Prostate gland (tissue), 2 donors: ENCODE data around the gene MBD3L1. TPM values are rescaled to one million over a fixed set of nuclear protein-coding genes. Genes with fewer than 3 reads are reported as not detected.

Source experiments
- DNase-seq: peaks from one replicate; pipeline ENCODE4 v3.0.0-alpha.2; 2019; ENCODE audit warnings: low spot score
- H3K27ac ChIP-seq, 2 donors: fragments of 200-600 bp; sonication (generic); 2 replicates each; pipeline ENCODE4 v1.5.1; 2017 to 2019
- H3K27me3 ChIP-seq: fragments of 200-600 bp; sonication (generic); replicated peaks from 2 replicates; pipeline ENCODE4 v1.5.1; 2019; ENCODE audit not compliant: insufficient read depth
- H3K36me3 ChIP-seq, 2 donors: fragments of 200-600 bp; sonication (generic); 1 replicate in 1 of 2; 2 replicates in 1 of 2; pipeline versions ENCODE4 v1.5.1 to v1.8.1; 2017 to 2019
- H3K4me1 ChIP-seq: fragments of 200-600 bp; sonication (generic); replicated peaks from 2 replicates; pipeline ENCODE4 v1.5.1; 2019
- H3K4me3 ChIP-seq, 2 donors: fragments of 200-600 bp; sonication (generic); 2 replicates each; pipeline ENCODE4 v1.5.1; 2017 to 2019
- H3K9me3 ChIP-seq: fragments of 200-600 bp; sonication (generic); 2 replicates; pipeline ENCODE4 v1.5.1; 2017
- CTCF ChIP-seq, 4 experiments: fragments of 200-600 bp in 2 of 4; fragments of 450-650 bp in 2 of 4; sonication (generic) in 2 of 4; IDR thresholded peaks; 1 replicate in 3 of 4; 2 replicates in 1 of 4; pipeline ENCODE4 v1.5.1; 2016 to 2019; ENCODE audit warnings: antibody characterized with exemption in 4 of 4, mild to moderate bottlenecking in 2 of 4, moderate library complexity in 2 of 4
- POLR2A ChIP-seq: fragments of 450-650 bp; IDR thresholded peaks from one replicate; pipeline ENCODE4 v1.6.1; 2016; ENCODE audit warnings: antibody characterized with exemption, mild to moderate bottlenecking
- POLR2AphosphoS5 ChIP-seq: sonication (generic); formaldehyde crosslinking; IDR thresholded peaks from one replicate; pipeline ENCODE4 v1.6.1; 2017; ENCODE audit warnings: antibody characterized with exemption
- WGBS: methylation state at CpG from one replicate; pipeline ENCODE4 v1.1.5; 2018; 5-methylcytosine and 5-hydroxymethylcytosine counted together
- intact Hi-C: fragments of 100-400 bp; cut with DNase I; formaldehyde crosslinking; loops from one replicate; pipeline ENCODE4 v1.14.2; 2022
- total RNA-seq, 2 donors: library from RNA; depleted of rRNA; stranded (reverse); fragments of >200 nt; gene quantifications; one replicate each; pipeline ENCODE4 v1.1.0, GENCODE V29; 2016

Gene MBD3L1
- total RNA-seq, 2 donors from 2014 or later = not detected

GRCh38 chr19:8814176-8814575 lies 18.0 kb upstream of the MBD3L1 start:
- Histone ChIP-seq H3K4me1 (no peaks in the 10 kb centered on the region), H3K4me3 (no peak overlapping the region), H3K27ac (no peak overlapping the region), H3K27me3 (no peaks in the 10 kb centered on the region), H3K36me3 (peaks cover 29 to 45% of the 10 kb centered on the region in 2 donors), H3K9me3 (no peaks in the 10 kb centered on the region)
- TF ChIP-seq POLR2A = no peak
- no peak for TF ChIP-seq POLR2AphosphoS5
- no peak for TF ChIP-seq CTCF (IDR thresholded peaks at IDR 0.05)
- 95% methylated on average over 3 of the region's 3 CpGs for WGBS
- DNase-seq = no peak
- intact Hi-C loops = no loop called here

DNA sequence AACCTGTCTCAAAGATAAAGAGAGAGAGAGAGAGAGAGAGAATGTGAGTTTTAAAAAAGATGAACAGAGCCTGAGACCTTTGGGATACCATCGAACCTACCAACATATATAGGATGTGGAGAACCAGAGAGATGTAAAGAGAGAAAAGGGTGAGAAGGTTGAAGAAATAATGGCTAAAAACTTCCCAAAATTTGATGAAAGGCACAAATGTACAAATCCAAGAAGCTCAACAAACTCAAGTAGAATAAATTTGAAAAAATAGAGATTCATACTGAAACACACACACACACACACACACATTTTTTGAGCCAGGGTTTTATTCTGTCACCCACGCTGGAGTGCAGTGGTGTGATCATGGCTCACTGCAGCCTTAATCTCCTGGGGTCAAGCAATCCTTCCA lies 16.4 kb upstream of the MBD3L1 start:
- intact Hi-C loops = no loop called here

DNA sequence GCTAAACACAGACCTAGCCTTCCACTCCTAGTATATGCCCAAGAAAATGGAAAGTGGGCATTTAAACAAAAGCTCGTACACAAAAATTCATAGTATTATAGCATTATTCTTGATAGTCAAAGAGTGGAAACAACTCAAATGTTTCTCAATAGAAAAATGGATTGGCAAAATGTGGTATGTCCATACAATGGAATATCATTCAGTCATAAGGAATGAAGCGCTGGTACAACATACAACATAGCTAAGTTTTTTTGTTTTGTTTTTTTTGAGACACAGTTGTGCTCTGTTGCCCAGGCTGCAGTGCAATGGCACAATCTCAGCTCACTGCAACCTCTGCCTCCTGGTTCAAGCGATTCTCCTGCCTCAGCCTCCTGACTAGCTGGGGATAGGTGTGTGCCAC lies 11.9 kb upstream of the MBD3L1 start:
- Histone ChIP-seq H3K27ac (no peak overlapping the region), H3K36me3 (peaks cover 17 to 54% of the 10 kb centered on the region in 2 donors), H3K27me3 (no peaks in the 10 kb centered on the region), H3K9me3 (no peaks in the 10 kb centered on the region), H3K4me1 (no peaks in the 10 kb centered on the region), H3K4me3 (no peak overlapping the region)
- intact Hi-C loops = no loop called here
- TF ChIP-seq CTCF (IDR thresholded peaks at IDR 0.05) (no peak), POLR2A (no peak), POLR2AphosphoS5 (no peak)
- no peak for DNase-seq
- WGBS = 94% methylated on average over 3 of the region's 3 CpGs

More for the DNA sequence above, 16.4 kb upstream of the MBD3L1 start:
- H3K4me1 ChIP-seq = no peaks in the 10 kb centered on the region
- peaks cover 32 to 57% of the 10 kb centered on the region in 2 donors for H3K36me3 ChIP-seq
- no peak overlapping the region for H3K27ac ChIP-seq
- 100% methylated on average over 2 of the region's 2 CpGs for WGBS
- H3K9me3 ChIP-seq = no peaks in the 10 kb centered on the region
- DNase-seq = no peak
- no peak overlapping the region for H3K4me3 ChIP-seq
- H3K27me3 ChIP-seq = no peaks in the 10 kb centered on the region
- TF ChIP-seq CTCF (IDR thresholded peaks at IDR 0.05) = no peak
- no peak for TF ChIP-seq POLR2AphosphoS5
- no peak for TF ChIP-seq POLR2A

GRCh38 chr19:8821748-8822241 lies 10.4 kb upstream of the MBD3L1 start:
- DNase-seq = no peak
- Histone ChIP-seq H3K4me1 (no peaks in the 10 kb centered on the region), H3K4me3 (no peak overlapping the region), H3K27me3 (no peaks in the 10 kb centered on the region), H3K9me3 (no peaks in the 10 kb centered on the region), H3K27ac (no peak overlapping the region), H3K36me3 (peaks cover 17 to 54% of the 10 kb centered on the region in 2 donors)
- WGBS = 71% methylated on average over 5 of the region's 5 CpGs
- intact Hi-C loops = no loop called here
- TF ChIP-seq CTCF (IDR thresholded peaks at IDR 0.05) (no peak), POLR2A (no peak), POLR2AphosphoS5 (no peak)

DNA sequence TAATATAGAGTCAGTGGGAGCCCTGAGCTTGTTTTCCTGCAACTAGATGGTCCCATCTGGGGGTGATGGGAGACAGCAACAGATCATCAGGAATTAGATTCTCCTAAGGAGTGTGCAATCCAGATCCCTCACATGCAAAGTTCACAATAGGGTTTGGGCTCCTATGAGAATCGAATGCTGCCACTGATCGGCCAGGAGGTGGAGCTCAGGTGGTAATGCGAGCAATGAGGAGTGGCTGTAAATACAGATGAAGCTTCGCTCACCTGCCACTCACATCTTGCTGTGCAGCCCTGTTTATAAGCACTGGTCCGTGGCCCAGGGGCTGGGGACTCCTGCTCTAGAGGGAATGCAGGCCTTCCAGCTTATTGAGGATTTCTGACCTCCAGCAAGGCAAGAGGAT lies 5.8 kb upstream of the MBD3L1 start:
- H3K36me3 ChIP-seq = peaks cover 11 to 31% of the 10 kb centered on the region in 2 donors
- WGBS = 98% methylated on average over 5 of the region's 5 CpGs
- intact Hi-C loops = no loop called here
- no peaks in the 10 kb centered on the region for H3K9me3 ChIP-seq
- H3K4me3 ChIP-seq = no peak overlapping the region
- no peaks in the 10 kb centered on the region for H3K27me3 ChIP-seq
- H3K4me1 ChIP-seq = no peaks in the 10 kb centered on the region
- no peak for TF ChIP-seq CTCF (IDR thresholded peaks at IDR 0.05)
- no peak for TF ChIP-seq POLR2A
- TF ChIP-seq POLR2AphosphoS5 = no peak
- H3K27ac ChIP-seq = no peak overlapping the region
- DNase-seq = no peak
